Activated naive CD4-positive, alpha-beta T cell (primary cell): ENCODE results near the gene LRP10.
A peak's percentile ranks its signal among the peaks of the same experiment; 100 is the strongest.
"Not testable (repeated sequence)": the region's sequence is repeated elsewhere in the genome, so short reads cannot be mapped to it uniquely, and the experiment has no call there.

Experiments
- DNase-seq, 4 experiments: peaks; one replicate each; lab custom pipeline; 2025; lab: John Stamatoyannopoulos, UW

The LRP10 gene

DNA sequence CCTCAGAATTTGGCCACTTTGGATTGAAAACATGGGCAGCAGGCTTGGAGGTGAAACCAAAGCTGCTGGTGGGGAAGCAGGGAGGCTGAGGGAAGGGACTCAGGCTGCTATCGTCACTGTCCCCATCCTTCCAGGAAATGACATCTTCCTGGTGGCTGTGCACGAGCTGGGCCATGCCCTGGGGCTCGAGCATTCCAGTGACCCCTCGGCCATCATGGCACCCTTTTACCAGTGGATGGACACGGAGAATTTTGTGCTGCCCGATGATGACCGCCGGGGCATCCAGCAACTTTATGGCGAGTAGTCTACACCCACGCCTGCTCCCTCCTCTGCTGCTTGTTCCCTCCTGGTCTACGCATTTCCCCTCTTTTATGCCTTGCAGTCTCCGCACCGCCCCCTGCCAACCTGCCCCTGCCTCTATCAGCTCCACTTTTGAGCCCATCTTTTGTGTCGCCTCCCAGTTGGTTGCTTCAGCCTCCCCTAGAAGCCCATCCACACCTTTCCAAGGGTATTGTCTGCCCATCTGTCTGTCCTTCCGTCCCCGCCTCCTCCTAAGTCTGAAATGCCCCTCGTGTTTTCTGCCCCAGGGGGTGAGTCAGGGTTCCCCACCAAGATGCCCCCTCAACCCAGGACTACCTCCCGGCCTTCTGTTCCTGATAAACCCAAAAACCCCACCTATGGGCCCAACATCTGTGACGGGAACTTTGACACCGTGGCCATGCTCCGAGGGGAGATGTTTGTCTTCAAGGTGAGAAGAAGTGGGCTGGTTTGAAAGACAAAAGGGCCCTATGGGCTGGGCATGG lies 28.2 kb upstream of the LRP10 start:
- no peak for DNase-seq

DNA sequence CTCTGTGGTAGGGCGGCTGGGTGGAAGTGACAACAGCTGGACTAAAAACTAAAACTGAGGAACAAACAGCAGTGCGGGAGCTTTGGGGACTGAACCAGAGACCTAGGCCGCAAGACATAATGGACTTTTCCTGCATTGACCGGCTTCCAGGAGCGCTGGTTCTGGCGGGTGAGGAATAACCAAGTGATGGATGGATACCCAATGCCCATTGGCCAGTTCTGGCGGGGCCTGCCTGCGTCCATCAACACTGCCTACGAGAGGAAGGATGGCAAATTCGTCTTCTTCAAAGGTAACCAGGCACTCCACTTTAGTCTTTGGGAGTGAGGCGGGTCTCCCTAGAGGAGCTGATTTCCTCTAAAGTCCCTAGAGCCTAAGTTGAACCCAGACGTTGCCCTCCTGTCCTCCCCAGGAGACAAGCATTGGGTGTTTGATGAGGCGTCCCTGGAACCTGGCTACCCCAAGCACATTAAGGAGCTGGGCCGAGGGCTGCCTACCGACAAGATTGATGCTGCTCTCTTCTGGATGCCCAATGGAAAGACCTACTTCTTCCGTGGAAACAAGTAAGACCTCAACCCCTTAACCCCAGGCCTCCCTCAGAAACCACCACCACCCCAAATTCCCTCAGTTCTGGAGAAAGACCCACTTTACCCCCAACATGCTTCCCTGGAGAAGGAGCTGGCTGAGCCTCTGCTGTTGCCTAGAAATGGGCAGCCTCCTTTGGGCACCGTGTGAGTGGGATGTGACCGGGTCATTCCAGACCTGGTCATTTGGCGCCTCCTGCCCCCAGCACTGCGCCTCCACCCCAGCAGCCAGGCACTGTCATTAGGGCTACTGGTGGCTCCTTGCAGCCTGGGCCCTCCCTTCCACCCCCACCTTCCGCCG lies 27.1 kb upstream of the LRP10 start:
- no peak for DNase-seq

DNA sequence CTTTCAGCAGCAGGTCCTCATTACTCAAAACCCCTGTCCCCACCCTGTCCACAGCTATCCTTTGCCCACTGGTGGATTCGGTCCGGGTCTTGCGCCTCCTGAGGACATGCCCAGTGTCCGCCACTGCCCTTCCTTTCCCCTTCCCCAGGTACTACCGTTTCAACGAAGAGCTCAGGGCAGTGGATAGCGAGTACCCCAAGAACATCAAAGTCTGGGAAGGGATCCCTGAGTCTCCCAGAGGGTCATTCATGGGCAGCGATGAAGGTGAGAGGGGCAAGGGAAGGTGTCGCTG lies 26.5 kb upstream of the LRP10 start:
- no peak for DNase-seq

DNA sequence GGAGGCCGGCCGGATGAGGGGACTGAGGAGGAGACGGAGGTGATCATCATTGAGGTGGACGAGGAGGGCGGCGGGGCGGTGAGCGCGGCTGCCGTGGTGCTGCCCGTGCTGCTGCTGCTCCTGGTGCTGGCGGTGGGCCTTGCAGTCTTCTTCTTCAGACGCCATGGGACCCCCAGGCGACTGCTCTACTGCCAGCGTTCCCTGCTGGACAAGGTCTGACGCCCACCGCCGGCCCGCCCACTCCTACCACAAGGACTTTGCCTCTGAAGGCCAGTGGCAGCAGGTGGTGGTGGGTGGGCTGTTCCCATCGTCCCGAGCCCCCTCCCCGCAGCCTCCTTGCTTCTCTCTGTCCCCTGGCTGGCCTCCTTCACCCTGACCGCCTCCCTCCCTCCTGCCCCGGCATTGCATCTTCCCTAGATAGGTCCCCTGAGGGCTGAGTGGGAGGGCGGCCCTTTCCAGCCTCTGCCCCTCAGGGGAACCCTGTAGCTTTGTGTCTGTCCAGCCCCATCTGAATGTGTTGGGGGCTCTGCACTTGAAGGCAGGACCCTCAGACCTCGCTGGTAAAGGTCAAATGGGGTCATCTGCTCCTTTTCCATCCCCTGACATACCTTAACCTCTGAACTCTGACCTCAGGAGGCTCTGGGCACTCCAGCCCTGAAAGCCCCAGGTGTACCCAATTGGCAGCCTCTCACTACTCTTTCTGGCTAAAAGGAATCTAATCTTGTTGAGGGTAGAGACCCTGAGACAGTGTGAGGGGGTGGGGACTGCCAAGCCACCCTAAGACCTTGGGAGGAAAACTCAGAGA lies 25.5 kb upstream of the LRP10 start:
- DNase-seq, result no peak

DNA sequence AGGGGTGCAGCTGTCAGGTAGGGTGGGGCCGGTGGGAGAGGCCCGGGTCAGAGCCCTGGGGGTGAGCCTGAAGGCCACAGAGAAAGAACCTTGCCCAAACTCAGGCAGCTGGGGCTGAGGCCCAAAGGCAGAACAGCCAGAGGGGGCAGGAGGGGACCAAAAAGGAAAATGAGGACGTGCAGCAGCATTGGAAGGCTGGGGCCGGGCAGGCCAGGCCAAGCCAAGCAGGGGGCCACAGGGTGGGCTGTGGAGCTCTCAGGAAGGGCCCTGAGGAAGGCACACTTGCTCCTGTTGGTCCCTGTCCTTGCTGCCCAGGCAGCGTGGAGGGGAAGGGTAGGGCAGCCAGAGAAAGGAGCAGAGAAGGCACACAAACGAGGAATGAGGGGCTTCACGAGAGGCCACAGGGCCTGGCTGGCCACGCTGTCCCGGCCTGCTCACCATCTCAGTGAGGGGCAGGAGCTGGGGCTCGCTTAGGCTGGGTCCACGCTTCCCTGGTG lies 24.7 kb upstream of the LRP10 start:
- no peak for DNase-seq

DNA sequence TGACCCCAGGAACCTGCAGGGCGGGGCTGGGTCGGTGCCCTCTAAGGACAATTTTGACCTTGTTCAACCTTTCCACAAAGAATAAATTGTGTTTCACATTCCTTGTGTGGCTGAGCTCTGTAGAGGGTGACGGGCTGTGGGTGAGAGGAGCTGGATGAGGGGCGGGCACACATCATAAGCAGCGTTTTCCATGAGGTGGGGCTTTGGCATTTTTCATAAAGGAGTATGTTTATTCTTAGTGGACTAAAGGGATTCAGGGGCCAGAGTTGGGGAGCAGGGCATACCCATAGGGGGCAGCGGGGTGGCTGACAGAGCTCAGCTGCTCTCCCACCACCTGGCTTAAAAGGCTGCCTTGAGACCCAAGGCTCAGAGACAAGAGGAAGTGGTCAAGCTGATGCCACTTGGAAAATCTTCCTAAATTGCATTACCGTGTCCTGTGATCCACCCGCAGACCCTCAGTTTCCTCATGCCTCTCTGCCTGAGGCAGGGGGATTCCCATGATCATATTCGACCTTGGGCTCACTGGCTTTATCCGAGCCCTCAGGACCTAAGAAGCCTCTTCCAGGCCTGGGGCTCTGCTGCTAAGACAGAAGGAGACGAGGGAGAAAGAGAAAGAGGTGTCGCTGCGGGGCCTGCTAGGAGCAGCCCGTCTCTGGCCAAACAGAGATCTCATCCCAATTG lies 23.7 kb upstream of the LRP10 start:
- DNase-seq, result no peak

DNA sequence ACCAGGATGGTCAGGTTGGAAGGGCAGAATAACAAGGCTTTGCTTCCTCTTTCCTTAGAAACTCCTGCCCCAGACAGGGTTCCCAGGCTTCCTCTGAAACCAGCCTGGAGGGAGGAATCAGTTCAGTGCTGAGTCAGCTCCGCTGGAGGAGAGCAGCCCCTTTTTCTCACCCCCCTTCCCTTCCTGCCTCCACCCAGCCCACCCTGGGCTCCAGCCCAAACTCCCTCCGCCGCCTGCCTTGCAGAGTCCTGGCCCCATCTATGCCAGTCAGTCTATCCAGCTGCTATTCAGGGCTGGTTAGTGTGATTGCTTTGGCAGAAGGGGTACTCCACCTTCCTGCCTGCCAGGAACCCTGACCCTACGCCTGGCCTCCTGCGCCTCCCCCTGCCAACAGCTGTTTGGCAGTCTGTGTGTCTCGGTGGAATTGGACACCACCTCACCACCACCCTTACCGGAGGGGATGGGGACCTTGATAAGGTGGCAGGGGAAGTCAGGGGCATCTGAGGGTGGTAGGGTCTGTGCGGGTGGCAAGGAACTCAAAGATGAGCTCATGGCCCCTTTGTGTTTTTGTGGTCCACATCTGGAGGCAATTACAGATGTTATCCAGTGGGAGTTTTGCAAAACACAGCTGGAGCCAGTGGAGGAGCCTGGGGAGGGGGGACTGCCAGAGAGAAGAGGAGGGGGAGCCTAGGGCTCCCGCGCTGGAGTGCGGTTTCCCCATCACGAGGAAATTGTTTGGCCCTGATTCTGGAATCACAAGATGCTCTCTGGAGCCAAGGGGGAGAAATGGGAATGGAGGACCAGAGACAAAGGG lies 23.0 kb upstream of the LRP10 start:
- no peak for DNase-seq

DNA sequence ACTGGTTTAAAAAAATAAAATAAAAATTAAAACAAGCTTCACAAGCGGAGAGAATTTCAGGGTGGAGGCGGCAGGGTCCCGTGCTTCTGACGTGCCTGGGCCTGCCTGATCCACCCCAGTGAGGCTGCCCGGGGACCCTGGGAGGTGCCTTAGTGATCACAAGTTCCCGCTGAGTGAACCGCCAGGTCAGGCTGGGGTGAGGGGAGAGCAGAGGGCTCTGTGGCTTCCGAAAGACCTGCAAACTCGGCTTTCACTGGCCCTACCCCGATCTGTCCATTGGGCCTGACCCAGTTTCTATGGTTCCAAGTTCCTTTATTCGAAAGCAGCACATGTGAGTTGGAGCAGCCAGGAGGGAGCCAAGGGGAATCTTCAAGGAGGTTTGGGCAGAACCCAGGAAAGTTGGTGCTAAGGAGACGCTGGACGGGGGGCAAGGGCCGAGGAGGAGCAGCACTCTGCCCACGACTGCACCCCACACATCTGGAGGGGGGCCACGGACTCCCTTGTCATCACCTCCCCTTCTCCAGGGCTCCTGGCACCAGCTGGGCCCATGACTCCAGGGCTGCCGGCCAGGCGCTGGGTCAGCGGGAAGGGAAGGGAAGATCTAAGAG lies 22.2 kb upstream of the LRP10 start:
- no peak for DNase-seq

DNA sequence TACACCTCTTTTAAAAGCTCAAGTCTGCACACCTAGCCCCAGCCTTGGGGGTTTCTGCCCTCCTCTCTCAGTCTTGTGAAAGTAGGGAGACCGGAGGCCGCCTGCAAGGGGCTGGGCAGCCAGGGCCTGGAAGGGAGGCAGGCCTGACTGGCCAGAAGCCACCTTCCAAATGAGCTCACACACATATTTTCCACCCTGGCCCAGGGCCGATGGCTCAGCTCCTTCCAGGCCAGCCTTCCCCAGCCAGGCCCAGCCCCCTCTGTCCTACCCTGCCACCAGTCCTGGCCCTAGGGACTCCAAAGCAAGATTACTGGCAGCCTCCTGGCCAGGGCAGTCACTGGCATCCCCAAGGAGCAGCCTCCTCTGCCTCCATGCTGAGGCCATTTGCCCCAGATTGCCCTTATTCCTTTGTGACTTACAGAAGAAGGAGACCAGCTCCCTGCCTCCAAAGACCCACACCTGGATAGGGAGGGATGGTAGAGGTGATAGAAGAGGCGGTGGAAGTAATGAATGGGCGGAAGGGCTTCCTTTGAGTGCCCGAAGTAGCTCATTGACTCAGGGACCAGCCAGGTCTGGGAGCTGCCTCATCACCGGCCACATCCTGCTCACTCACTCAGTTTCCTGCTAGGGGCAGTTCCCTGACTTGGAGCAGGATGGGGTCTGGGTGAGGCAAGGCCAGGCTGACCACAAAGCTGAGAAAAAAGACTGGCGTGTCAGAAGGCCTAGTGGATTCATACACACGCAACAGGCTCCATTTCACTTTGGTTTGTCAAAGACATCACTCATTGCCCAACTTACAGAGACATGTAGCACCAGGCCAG lies 20.4 kb upstream of the LRP10 start:
- DNase-seq, result no peak

DNA sequence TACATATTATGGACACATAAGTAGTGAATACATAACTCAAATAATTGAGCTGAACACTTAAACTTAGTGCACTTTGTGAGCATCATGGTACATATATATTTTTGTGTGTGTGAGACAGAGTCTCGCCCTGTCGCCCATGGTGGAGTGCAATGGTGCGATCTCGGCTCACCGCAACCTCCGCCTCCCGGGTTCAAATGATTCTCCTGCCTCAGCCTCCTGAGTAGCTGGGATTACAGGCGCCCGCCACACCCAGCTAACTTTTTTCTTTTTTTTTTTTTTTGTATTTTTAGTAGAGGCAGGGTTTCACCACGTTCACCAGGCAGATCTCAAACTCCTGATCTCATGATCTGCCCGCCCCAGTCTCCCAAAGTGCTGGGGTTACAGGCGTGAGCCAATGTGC lies 19.4 kb upstream of the LRP10 start:
- not testable (repeated sequence) for DNase-seq

DNA sequence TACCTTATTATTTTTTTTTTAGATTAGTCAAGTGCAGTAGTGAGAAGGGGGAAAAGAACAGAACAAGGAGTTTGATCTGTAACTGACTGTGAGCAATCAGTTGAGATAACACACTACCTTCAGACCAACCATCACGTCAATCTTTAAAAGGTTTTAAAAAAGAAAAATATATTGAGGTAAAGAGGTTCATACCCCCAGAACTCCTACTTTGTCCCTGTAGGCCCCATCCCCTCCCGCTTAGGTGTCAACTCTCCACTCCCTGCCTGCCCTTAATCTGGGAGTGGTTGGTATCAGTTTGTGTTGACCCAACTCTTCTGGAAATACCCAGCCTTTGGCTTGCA lies 19.0 kb upstream of the LRP10 start:
- no peak for DNase-seq

DNA sequence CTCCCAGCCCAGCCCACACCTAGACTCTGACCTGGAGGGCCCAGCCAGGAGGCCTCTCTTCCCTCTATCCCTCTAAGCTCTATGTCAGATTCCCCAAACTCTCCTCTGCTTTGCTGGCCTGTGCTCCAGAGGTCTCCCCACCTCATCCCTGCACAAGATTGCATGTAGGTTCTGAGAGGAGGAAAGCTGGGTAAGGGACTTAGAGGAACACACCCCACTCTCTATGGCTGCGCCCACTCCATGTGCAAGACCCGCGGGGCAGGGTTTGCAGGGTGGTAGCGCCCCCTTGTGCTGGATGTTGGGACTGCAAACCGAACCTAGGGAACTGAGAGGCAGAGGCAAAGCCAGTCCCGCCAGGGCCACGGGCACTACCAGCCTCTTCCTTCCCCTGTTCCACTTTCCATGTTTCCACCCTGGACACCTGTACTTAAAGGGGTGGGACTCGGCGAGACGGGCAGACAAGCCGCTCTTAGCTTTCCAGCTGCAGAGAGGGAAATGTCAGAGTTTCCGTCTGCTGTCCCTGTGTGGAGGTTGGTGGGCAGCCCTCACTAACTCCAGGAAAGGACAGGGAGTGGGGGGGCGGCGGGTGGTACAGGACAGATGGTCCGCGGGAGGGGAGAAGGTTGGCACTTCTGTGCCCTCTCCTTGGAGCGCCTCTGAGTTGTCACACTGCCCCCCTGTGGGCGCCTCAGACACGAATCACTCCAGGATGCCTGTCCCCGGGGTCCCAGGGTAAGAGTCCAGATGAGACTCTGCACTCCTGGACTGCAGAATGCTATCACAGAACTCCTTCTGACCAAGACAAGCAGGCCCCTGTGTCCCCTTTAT lies 18.4 kb upstream of the LRP10 start:
- peak; percentile 91 to 99 (median 94) for DNase-seq

DNA sequence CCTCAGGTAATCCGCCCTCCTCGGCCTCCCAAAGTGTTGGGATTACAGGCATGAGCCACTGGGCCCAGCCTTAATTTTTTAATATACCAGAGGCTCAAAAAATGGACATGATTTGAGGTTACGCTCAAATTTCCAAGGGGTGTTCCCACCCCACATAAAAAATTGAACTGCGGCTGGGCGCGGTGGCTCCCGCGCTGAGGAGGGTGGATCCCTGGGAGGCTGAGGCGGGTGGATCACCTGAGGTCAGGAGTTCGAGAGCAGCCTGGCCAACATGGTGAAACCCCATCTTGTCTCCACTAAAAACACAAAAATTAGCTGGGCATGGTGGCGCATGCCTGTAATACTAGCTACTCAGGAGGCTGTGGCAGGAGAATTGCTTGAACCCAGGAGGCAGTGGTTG lies 17.2 kb upstream of the LRP10 start:
- DNase-seq, result not testable (repeated sequence)

DNA sequence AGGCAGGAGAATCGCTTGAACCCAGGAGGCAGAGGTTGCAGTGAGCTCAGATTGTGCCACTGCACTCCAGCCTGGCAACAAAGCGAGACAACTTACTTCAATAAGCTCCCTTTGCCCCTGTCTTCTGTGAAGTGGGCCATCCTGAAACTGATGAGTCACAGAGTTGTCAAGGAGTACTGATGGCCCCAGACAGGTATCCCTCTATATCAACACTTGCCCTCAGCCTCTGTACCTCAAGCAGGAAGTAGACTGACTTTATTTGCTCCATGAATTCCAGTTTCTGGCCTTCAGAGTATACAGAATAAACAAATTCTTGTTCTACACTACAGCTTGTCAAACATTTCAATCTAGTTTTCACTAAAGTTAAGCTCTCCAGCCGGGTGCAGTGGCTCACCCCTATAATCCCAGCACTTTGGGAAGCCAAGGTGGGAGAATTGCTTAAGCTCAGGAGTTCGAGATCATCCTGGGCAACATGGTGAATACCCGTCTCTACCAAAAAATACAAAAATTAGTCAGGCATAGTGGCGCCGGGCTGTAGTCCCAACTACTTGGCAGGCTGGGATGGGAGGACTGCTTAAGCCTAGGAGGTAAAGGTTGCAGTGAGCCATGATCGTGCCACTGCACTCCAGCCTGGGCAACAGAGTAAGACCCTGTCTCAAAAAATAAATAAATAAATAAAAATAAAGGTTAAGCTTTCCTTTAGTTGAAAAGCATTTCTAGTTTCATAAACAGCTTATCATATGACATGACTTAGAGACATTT lies 16.4 kb upstream of the LRP10 start:
- DNase-seq, result no peak

DNA sequence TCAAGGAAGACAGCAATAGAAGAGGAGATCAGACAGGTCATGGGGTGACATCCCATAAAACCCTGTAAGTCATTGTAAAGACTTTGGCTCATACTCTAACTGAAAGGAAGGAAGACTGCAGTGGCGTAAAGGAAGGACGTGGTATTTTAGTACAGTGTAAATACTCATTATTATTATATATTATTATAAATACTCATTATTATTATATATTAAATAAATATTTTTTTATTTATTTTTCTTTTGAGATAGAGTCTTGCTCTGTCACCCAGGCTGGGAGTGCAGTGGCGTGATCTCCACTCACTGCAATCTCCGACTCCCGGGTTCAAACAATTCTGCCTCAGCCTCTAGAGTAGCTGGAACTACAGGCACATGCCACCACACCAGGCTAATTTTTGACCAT lies 15.1 kb upstream of the LRP10 start:
- no peak for DNase-seq

DNA sequence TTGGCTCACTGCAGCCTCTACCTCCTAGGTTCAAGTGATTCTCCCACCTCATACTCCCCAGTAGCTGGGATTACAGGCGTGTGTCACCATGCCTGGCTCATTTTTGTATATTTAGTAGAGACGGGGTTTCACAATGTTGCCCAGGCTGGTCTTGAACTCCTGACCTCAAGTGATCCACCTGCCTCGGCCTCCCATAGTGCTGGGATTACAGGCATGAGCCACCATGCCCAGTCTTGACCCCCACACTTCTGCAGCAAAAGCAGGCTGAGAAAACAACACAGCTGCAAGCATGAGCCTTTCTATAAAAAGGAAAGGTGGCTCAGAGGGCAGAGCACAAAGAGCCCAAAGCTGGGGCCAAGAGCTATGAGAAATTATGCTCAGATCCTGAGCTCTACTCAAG lies 11.2 kb upstream of the LRP10 start:
- DNase-seq, result not testable (repeated sequence)

DNA sequence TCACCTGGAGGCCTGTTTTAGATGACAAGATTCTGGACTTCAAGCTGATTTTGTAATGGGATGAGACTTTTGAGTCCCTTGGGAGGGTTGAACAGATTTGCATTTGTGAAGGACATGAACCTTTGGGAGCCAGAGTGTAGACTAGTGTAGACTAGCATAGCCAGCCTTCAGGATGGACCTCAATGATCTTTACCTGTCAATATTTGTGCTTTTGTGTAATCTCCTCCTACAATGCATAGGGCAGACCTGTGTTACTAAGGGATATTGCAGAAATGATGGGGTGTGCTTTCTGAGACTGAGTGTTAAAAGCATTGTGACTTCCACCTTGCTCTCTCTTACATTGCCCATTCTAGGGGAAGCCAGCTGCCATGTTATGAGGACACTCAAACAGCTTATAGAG lies 9.9 kb upstream of the LRP10 start:
- no peak for DNase-seq

DNA sequence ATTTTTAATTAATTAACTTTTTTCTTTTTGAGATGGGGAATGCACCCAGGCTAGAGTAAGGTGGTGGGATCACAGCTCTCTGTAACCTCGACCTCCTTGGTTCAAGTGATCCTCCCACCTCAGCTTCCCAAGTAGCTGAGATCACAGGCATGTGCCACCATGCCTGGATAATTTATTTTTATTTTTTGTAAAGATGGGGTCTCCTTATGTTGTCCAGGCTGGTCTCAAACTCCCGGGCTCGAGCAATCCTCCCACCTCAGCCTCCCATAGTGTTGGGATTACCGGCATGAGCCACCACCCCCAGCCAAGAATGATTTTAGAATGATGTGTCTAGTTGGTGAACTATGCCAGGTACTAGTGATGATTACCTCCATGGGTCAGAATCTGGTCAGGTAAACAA lies 6.6 kb upstream of the LRP10 start:
- no peak for DNase-seq
